ENCODE measurements around the gene FAM124B.

DNA sequence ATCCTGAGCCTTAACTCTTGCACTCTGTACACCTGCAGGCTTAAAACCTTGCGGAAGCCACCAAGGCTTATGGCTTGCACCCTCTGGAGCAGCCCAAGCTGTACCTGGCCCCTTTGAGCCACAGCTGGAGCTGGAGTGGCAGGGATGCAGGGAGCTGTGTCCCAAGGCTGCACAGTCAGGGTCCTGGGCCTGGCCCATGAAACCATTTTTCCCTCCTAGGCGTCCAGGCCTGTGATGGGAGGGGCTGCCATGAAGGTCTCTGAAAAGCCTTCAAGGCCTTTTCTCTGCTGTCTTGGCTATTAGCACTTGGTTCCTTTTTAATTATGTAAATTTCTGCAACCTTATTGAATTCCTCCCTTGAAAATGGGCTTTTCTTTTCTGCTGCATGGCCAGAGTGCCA, 56.4 kb downstream of the FAM124B start:
- TF ChIP-seq, protein P1, sequence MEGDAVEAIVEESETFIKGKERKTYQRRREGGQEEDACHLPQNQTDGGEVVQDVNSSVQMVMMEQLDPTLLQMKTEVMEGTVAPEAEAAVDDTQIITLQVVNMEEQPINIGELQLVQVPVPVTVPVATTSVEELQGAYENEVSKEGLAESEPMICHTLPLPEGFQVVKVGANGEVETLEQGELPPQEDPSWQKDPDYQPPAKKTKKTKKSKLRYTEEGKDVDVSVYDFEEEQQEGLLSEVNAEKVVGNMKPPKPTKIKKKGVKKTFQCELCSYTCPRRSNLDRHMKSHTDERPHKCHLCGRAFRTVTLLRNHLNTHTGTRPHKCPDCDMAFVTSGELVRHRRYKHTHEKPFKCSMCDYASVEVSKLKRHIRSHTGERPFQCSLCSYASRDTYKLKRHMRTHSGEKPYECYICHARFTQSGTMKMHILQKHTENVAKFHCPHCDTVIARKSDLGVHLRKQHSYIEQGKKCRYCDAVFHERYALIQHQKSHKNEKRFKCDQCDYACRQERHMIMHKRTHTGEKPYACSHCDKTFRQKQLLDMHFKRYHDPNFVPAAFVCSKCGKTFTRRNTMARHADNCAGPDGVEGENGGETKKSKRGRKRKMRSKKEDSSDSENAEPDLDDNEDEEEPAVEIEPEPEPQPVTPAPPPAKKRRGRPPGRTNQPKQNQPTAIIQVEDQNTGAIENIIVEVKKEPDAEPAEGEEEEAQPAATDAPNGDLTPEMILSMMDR (conservative IDR thresholded peaks at IDR 0.05; ENCODE audit: low read length) = no peak
- TF ChIP-seq EZH2phosphoT487 (IDR thresholded peaks at IDR 0.05; ENCODE audit: borderline replicate concordance) = no peak
